Calu3 (cell line): ENCODE data around the gene PLOD2. TPM values are rescaled to one million over a fixed set of nuclear protein-coding genes. Genes with fewer than 3 reads are reported as not detected.
A peak's percentile ranks its signal among the peaks of the same experiment; 100 is the strongest.

Source experiments
- BruUV-seq: library from RNA; stranded (reverse); fragments of 400-500 nt; replicated peaks from 2 replicates; lab custom pipeline; 2021; lab: Mats Ljungman, UMichigan
- CTCF ChIA-PET: fragments of 300-600 bp; sonication (Branson Sonifier 250); formaldehyde crosslinking; loops from one replicate; lab custom pipeline; 2022; ENCODE audit warnings: antibody characterized with exemption; lab: Charles Lee
- DNase-seq: peaks from one replicate; pipeline ENCODE4 v3.0.0; 2022
- H3K27ac Mint-ChIP-seq: one replicate; pipeline ENCODE4 v1.8.0; 2022; ENCODE audit warnings: mixed read lengths; ENCODE audit not compliant: unreplicated experiment
- H3K27me3 Mint-ChIP-seq: one replicate; pipeline ENCODE4 v1.8.0; 2022; ENCODE audit warnings: mixed read lengths; ENCODE audit not compliant: unreplicated experiment
- H3K36me3 Mint-ChIP-seq: one replicate; pipeline ENCODE4 v1.8.0; 2022; ENCODE audit warnings: mild to moderate bottlenecking, moderate library complexity, mixed read lengths; ENCODE audit not compliant: insufficient read depth, unreplicated experiment
- H3K4me1 Mint-ChIP-seq: one replicate; pipeline ENCODE4 v1.8.0; 2022; ENCODE audit warnings: mild to moderate bottlenecking, low read depth, mixed read lengths; ENCODE audit not compliant: unreplicated experiment
- H3K4me3 Mint-ChIP-seq: one replicate; pipeline ENCODE4 v1.8.0; 2022; ENCODE audit warnings: mild to moderate bottlenecking, low read depth, moderate library complexity, mixed read lengths; ENCODE audit not compliant: unreplicated experiment
- H3K9me3 Mint-ChIP-seq: one replicate; pipeline ENCODE4 v1.8.0; 2022; ENCODE audit warnings: low read depth, mixed read lengths; ENCODE audit not compliant: unreplicated experiment
- intact Hi-C: fragments of 100-400 bp; cut with micrococcal nuclease; formaldehyde crosslinking; loops from one replicate; pipeline ENCODE4 v1.10.0; 2022; ENCODE audit not compliant: unreplicated experiment
- total RNA-seq: library from RNA; stranded (reverse); gene quantifications from 2 replicates; pipeline ENCODE4 v1.2.3, GENCODE V29; 2022
- TF ChIP-seq, protein P1 (sequence below): fragments of 200-600 bp; IDR thresholded peaks from one replicate; pipeline ENCODE4 v1.8.0; 2022; ENCODE audit warnings: antibody characterized with exemption; ENCODE audit not compliant: unreplicated experiment

Gene PLOD2
- total RNA-seq, 1 experiment from 2014 or later = 123 TPM

DNA sequence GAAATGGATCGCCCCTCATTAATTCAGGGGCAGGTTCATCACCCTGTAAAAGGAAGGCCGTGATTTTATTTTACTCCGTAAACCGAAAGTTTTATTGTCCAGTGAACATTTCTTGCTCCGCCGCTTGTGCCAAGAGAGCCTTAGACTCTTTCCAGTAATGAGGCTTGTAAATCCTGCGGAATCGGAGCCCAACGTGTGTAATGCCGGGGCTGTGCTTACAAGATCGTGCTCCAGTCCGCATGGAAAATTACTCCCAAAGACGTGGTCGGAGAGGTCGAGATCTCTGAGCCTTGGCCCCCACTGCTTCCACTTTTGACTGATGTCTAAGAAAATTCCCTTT lies 649 bp upstream of the PLOD2 start:
- BruUV-seq = no TSS peak
- peak; percentile 50 for DNase-seq
- Mint-ChIP-seq H3K4me1 (peaks cover 35% of the 10 kb centered on the region), H3K36me3 (peaks cover 64% of the 10 kb centered on the region), H3K27me3 (no peaks in the 10 kb centered on the region), H3K4me3 (peak overlapping the region; percentile 66), H3K27ac (peak overlapping the region; percentile 87), H3K9me3 (no peaks in the 10 kb centered on the region)
- TF ChIP-seq, protein P1, sequence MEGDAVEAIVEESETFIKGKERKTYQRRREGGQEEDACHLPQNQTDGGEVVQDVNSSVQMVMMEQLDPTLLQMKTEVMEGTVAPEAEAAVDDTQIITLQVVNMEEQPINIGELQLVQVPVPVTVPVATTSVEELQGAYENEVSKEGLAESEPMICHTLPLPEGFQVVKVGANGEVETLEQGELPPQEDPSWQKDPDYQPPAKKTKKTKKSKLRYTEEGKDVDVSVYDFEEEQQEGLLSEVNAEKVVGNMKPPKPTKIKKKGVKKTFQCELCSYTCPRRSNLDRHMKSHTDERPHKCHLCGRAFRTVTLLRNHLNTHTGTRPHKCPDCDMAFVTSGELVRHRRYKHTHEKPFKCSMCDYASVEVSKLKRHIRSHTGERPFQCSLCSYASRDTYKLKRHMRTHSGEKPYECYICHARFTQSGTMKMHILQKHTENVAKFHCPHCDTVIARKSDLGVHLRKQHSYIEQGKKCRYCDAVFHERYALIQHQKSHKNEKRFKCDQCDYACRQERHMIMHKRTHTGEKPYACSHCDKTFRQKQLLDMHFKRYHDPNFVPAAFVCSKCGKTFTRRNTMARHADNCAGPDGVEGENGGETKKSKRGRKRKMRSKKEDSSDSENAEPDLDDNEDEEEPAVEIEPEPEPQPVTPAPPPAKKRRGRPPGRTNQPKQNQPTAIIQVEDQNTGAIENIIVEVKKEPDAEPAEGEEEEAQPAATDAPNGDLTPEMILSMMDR = no peak
- intact Hi-C loops = loop anchor here (2.0 to 10.0 kb wide), 4 partner anchors 85 to 977 kb away; no protein-coding TSS in a partner anchor
- CTCF ChIA-PET = interaction anchor here (0.6 to 4.0 kb wide), 4 partner anchors 15 to 306 kb away, joined by 3 to 28 read pairs (median 8); no protein-coding TSS in a partner anchor

DNA sequence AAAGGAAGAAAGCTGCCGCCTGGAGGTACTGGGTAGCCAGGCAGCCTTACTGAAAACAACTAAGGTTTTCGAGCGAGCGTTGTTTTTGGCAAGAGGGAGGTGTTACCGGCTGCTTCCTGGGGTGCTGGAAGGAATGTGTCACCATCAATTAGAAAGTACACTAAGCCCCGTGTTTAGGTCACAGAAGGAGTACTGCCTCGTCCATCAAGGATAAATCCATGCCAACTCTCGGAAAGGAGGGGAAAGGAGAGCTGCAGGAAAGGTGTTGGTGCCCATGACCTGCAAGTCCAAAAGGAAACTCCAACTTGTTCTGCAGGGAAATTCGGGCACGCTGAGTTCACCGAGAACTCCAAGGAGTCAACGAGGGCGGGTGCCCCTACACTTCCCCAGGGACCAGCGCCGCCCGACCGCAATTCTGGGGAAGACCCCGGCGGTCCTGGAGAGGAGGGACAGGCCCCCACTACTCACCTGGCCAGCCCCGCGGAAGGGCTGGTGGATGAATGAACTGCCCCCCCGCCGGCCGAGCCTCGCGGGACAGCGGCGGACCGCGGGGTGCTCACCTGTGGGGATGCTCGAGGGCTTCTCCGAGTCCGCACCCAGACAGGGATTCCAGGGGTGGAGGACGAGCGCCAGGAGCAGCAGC lies 542 bp downstream of the PLOD2 start:
- peak; percentile 89 for DNase-seq
- Mint-ChIP-seq H3K9me3 (no peaks in the 10 kb centered on the region), H3K27ac (peak overlapping the region; percentile 97), H3K27me3 (no peaks in the 10 kb centered on the region), H3K4me1 (peaks cover 34% of the 10 kb centered on the region), H3K4me3 (peak overlapping the region; percentile 66), H3K36me3 (peaks cover 68% of the 10 kb centered on the region)
- intact Hi-C loops = loop anchor here (1.0 to 10.0 kb wide), 4 partner anchors 27 to 976 kb away; no protein-coding TSS in a partner anchor
- BruUV-seq = no TSS peak
- TF ChIP-seq, protein P1 = peak; percentile 52
- CTCF ChIA-PET = interaction anchor here (0.7 to 4.0 kb wide), 7 partner anchors 10 to 95 kb away, joined by 3 to 28 read pairs (median 6); no protein-coding TSS in a partner anchor

DNA sequence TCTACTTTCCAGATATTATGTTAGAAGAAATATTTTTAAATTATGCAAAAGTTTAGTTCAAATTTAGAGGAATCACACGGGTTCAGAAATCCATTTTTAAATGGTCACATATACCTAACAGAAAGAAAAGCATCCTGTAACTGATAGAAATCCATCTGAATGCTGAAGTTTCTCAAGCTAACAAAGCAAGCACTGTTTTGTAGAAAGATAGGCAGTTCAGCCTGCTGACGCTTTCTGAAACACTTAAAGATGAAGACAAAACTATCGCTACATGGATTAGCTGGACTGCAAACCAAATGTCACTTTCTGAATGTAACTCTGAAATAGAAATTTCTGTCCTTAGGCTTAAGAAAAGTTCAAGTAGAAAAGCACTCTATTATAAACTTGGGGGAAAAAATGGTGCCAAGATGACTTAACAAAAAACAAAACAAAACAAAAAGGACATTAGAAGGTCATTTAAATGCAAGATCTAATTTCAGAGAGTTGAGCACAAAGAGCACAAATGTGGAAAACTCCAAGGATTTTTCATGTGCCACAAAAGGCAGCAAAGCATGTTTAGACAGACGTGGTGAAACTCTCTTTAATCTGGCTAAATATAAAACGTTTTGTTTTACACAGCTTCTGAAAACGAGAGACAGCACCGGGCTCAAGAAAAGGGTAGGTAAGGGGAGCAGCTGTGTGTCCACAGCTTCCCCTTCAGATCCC lies 1.2 kb downstream of the PLOD2 start:
- Mint-ChIP-seq H3K4me3 (peak overlapping the region; percentile 66), H3K4me1 (peaks cover 28% of the 10 kb centered on the region), H3K9me3 (no peaks in the 10 kb centered on the region), H3K27me3 (no peaks in the 10 kb centered on the region), H3K36me3 (peaks cover 68% of the 10 kb centered on the region), H3K27ac (peak overlapping the region; percentile 97)
- BruUV-seq = no TSS peak
- CTCF ChIA-PET = interaction anchor here (0.7 to 4.0 kb wide), 6 partner anchors 10 to 95 kb away, joined by 3 to 28 read pairs (median 4); no protein-coding TSS in a partner anchor
- DNase-seq = no peak
- TF ChIP-seq, protein P1 = no peak
- intact Hi-C loops = loop anchor here (1.0 to 10.0 kb wide), 4 partner anchors 28 to 975 kb away; no protein-coding TSS in a partner anchor

DNA sequence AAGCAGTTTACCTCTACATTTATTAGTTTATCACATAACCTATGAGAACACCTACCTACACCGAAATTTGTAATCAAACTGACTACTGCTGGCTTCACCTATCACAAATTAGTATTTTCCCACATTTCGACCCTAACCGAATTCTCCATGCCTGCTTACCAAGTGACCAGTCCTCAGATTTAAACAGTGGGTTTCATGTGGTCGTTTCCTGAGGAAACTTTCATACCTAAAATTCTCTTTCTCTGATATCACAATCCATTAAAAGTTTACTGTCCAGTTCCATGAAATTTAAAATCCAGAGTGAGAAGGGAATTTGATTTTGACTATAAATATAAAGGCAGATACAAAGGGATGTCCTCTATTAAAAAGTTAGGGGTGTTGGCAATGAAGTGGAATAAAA lies 1.9 kb downstream of the PLOD2 start:
- no peak for DNase-seq
- Mint-ChIP-seq H3K36me3 (peaks cover 68% of the 10 kb centered on the region), H3K4me1 (peaks cover 25% of the 10 kb centered on the region), H3K27ac (peak overlapping the region; percentile 97), H3K9me3 (no peaks in the 10 kb centered on the region), H3K27me3 (no peaks in the 10 kb centered on the region), H3K4me3 (peak overlapping the region; percentile 66)
- intact Hi-C loops = no loop called here
- CTCF ChIA-PET = interaction anchor here (0.6 to 4.0 kb wide), 4 partner anchors 29 to 1658 kb away, joined by 3 to 28 read pairs (median 10); no protein-coding TSS in a partner anchor
- TF ChIP-seq, protein P1 = no peak
- no TSS peak for BruUV-seq
